Suprapubic skin (tissue), 4 donors: Measurements from ENCODE around the gene GRID2.

Experiments
- POLR2A ChIP-seq, 2 donors: fragments of 450-650 bp; IDR thresholded peaks; one replicate each; pipeline ENCODE4 v1.6.1; 2017; ENCODE audit warnings: antibody characterized with exemption in 2 of 2, mild to moderate bottlenecking in 2 of 2, moderate library complexity in 2 of 2
- POLR2AphosphoS5 ChIP-seq, 3 donors: sonication (generic); formaldehyde crosslinking; IDR thresholded peaks; one replicate each; pipeline ENCODE4 v1.6.1; 2017; ENCODE audit warnings: antibody characterized with exemption in 3 of 3
- TF ChIP-seq, protein P1 (sequence below), 2 donors: fragments of 200-600 bp in 1 of 2; fragments of 450-650 bp in 1 of 2; sonication (generic) in 1 of 2; IDR thresholded peaks; one replicate each; pipeline ENCODE4 v1.5.1; 2016 to 2019; ENCODE audit warnings: antibody characterized with exemption in 2 of 2, mild to moderate bottlenecking in 1 of 2, moderate library complexity in 1 of 2

DNA sequence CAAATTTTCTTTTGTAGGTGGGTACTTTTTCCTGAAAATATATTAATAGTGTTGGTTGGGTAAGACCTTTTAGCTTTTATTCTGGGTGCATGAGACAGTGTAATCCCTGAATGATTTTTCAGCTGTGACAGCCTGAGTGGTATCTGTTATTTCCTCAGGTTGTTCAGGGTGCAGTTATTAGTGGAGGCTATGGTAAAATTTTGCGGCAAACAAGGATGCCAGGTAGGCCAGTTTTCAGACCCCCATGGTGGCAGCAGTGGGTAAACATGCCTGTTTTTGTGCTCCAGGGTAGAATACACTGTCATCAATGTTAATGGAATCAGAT, 47.9 kb upstream of the GRID2 start:
- TF ChIP-seq, protein P1, sequence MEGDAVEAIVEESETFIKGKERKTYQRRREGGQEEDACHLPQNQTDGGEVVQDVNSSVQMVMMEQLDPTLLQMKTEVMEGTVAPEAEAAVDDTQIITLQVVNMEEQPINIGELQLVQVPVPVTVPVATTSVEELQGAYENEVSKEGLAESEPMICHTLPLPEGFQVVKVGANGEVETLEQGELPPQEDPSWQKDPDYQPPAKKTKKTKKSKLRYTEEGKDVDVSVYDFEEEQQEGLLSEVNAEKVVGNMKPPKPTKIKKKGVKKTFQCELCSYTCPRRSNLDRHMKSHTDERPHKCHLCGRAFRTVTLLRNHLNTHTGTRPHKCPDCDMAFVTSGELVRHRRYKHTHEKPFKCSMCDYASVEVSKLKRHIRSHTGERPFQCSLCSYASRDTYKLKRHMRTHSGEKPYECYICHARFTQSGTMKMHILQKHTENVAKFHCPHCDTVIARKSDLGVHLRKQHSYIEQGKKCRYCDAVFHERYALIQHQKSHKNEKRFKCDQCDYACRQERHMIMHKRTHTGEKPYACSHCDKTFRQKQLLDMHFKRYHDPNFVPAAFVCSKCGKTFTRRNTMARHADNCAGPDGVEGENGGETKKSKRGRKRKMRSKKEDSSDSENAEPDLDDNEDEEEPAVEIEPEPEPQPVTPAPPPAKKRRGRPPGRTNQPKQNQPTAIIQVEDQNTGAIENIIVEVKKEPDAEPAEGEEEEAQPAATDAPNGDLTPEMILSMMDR (IDR thresholded peaks at IDR 0.05), result no peak
- TF ChIP-seq POLR2AphosphoS5 (IDR thresholded peaks at IDR 0.05) (no peak), POLR2A (IDR thresholded peaks at IDR 0.05) (no peak)
